Ascending aorta (tissue), 2 donors: ENCODE results near the gene AXL. TPM values are rescaled to one million over a fixed set of nuclear protein-coding genes. Genes with fewer than 3 reads are reported as not detected.

ENCODE experiments used
- DNase-seq, 2 donors: peaks; one replicate each; pipeline ENCODE4 v3.0.0-alpha.2; 2019; ENCODE audit warnings: low spot score in 2 of 2
- H3K27ac ChIP-seq, 2 donors: fragments of 200-600 bp; sonication (generic); one replicate each; pipeline ENCODE4 v1.5.1; 2016 to 2017; ENCODE audit warnings: mild to moderate bottlenecking in 1 of 2
- H3K27me3 ChIP-seq: fragments of 200-600 bp; sonication (generic); one replicate; pipeline ENCODE4 v1.5.1; 2017
- H3K36me3 ChIP-seq, 2 donors: fragments of 200-600 bp; sonication (generic); one replicate each; pipeline ENCODE4 v1.5.1; 2016
- H3K4me1 ChIP-seq, 2 donors: fragments of 200-600 bp; sonication (generic); one replicate each; pipeline ENCODE4 v1.5.1; 2016 to 2017; ENCODE audit warnings: mild to moderate bottlenecking in 1 of 2
- H3K4me3 ChIP-seq, 2 donors: fragments of 200-600 bp; sonication (generic); one replicate each; pipeline ENCODE4 v1.5.1; 2016 to 2017; ENCODE audit warnings: mild to moderate bottlenecking in 1 of 2
- H3K9me3 ChIP-seq, 2 donors: fragments of 200-600 bp; sonication (generic); one replicate each; pipeline ENCODE4 v1.5.1; 2016
- CTCF ChIP-seq, 3 experiments: fragments of 200-600 bp in 2 of 3; fragments of 450-650 bp in 1 of 3; sonication (generic) in 2 of 3; IDR thresholded peaks; one replicate each; pipeline ENCODE4 v1.5.1; 2016 to 2019; ENCODE audit warnings: antibody characterized with exemption in 3 of 3, mild to moderate bottlenecking in 1 of 3, moderate library complexity in 1 of 3
- intact Hi-C: fragments of 100-400 bp; cut with DNase I; formaldehyde crosslinking; loops from one replicate; pipeline ENCODE4 v1.15.1; 2023
- total RNA-seq: library from RNA; depleted of rRNA; stranded (reverse); fragments of >200 nt; gene quantifications from one replicate; pipeline ENCODE4 v1.1.0, GENCODE V29; 2016

AXL gene
- total RNA-seq, 1 donor from 2014 or later, result 122 TPM

DNA sequence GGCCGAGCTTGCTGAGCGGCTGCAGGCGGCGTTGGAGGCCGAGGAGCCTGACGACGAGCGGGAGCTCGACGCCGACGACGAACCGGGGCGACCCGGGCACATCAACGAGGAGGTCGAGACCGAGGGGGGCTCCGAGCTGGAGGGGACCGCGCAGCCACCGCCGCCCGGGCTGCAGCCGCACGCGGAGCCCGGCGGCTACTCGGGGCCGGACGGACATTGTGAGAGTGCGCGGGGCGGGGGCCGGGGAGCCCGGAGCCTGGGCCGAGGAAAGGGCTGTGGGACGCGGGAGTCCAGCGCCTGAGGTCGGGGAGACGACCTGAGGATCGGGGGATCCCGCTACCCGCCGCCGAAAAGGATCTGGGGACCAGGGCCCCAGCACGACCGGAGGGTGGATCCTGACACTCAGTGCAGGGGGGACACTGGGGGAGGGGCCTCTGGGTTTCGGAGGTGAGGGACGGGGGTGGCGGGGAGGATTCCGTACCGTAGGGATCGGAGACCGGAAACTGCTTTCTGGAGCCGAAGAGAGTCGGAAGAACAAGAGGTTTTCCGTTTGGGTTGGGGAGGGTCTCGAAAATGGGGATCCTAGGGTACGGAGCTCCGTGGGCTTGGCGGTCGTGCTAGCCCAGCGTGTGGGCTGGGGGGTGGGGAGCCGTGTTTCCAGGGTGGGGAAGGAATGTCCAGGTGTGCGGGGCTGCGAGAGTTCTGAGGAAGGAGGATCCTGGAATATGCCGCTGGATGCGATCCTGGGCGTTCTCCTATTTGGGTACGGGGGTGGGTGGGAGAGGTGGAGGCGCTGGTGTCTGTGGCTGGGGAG lies 45.8 kb downstream of the AXL start:
- Histone ChIP-seq H3K27ac (peak overlapping the region; percentile 94 to 97), H3K9me3 (no peaks in the 10 kb centered on the region), H3K4me3 (peak overlapping the region; percentile 81 to 82), H3K4me1 (peaks cover 9 to 22% of the 10 kb centered on the region in 2 donors), H3K36me3 (peaks cover 25 to 32% of the 10 kb centered on the region in 2 donors), H3K27me3 (no peaks in the 10 kb centered on the region)
- TF ChIP-seq CTCF (IDR thresholded peaks at IDR 0.05), result no peak
- intact Hi-C loops, result loop anchor here (5.0 to 10.0 kb wide), 6 partner anchors 490 to 1420 kb away; partner anchors contain the start of genes AKT2, COQ8B, FBL and GRIK5
- peak in 1 of 2 donors; percentile 70 for DNase-seq

- intact Hi-C loops, result loop anchor here (10.0 kb wide), 5 partner anchors 491 to 1421 kb away; partner anchors contain the start of genes AKT2, FBL, GRIK5 and MIA
Measured at GRCh38 chr19:41265395-41266153, 46.6 kb downstream of the AXL start.

GRCh38 chr19:41269055-41269454 lies 50.0 kb downstream of the AXL start:
- peaks cover 65 to 71% of the 10 kb centered on the region in 2 donors for H3K36me3 ChIP-seq
- H3K9me3 ChIP-seq, result no peaks in the 10 kb centered on the region
- intact Hi-C loops, result loop anchor here (10.0 kb wide), 5 partner anchors 494 to 1424 kb away; partner anchors contain the start of genes AKT2, FBL, GRIK5 and MIA
- no peak overlapping the region for H3K4me3 ChIP-seq
- no peak for TF ChIP-seq CTCF (IDR thresholded peaks at IDR 0.05)
- H3K27me3 ChIP-seq, result no peaks in the 10 kb centered on the region
- H3K4me1 ChIP-seq, result peaks cover 9 to 22% of the 10 kb centered on the region in 2 donors
- no peak for DNase-seq
- no peak overlapping the region for H3K27ac ChIP-seq

More at GRCh38 chr19:41265395-41266153, 46.6 kb downstream of the AXL start:
- Histone ChIP-seq H3K27me3 (no peaks in the 10 kb centered on the region), H3K4me1 (peaks cover 9 to 22% of the 10 kb centered on the region in 2 donors), H3K4me3 (peak overlapping the region; percentile 81 to 82), H3K9me3 (no peaks in the 10 kb centered on the region), H3K27ac (peak overlapping the region; percentile 94 to 97), H3K36me3 (peaks cover 30 to 36% of the 10 kb centered on the region in 2 donors)
- no peak for DNase-seq
- no peak for TF ChIP-seq CTCF (IDR thresholded peaks at IDR 0.05)

- Histone ChIP-seq H3K4me3 (no peak overlapping the region), H3K4me1 (peaks cover 9 to 22% of the 10 kb centered on the region in 2 donors), H3K36me3 (peaks cover 70 to 76% of the 10 kb centered on the region in 2 donors), H3K27ac (no peak overlapping the region), H3K9me3 (no peaks in the 10 kb centered on the region), H3K27me3 (no peaks in the 10 kb centered on the region)
- intact Hi-C loops, result loop anchor here (10.0 kb wide), 5 partner anchors 495 to 1425 kb away; partner anchors contain the start of genes AKT2, FBL, GRIK5 and MIA
- TF ChIP-seq CTCF (IDR thresholded peaks at IDR 0.05), result no peak
- no peak for DNase-seq
Measured at GRCh38 chr19:41269571-41269970, 50.5 kb downstream of the AXL start.

GRCh38 chr19:41273076-41273475 lies 54.1 kb downstream of the AXL start:
- Histone ChIP-seq H3K27me3 (no peaks in the 10 kb centered on the region), H3K4me3 (no peak overlapping the region), H3K4me1 (no peaks in the 10 kb centered on the region), H3K36me3 (peaks cover 98 to 100% of the 10 kb centered on the region in 2 donors), H3K9me3 (no peaks in the 10 kb centered on the region), H3K27ac (no peak overlapping the region)
- intact Hi-C loops, result no loop called here
- DNase-seq, result no peak
- no peak for TF ChIP-seq CTCF (IDR thresholded peaks at IDR 0.05)
